Activated naive CD8-positive, alpha-beta T cell treated with anti-CD3 and anti-CD28 coated beads, Interleukin-2, amount 50 U/mL, for 24 hours (primary cell): ENCODE data around the gene CMSS1.
"Not testable (repeated sequence)": the region's sequence is repeated elsewhere in the genome, so short reads cannot be mapped to it uniquely, and the experiment has no call there.

ENCODE experiments used
- ATAC-seq: fragments of 150-1000 bp; cut with Tn5 transposase; one replicate; pipeline ENCODE4 v1.10.0; 2021
- DNase-seq: peaks from one replicate; pipeline ENCODE4 v3.0.0; 2021
- H3K27ac Mint-ChIP-seq: one replicate; pipeline ENCODE4 v1.8.0; 2021; ENCODE audit warnings: mild to moderate bottlenecking, mixed read lengths
- H3K27me3 Mint-ChIP-seq: one replicate; pipeline ENCODE4 v1.8.0; 2021; ENCODE audit warnings: mixed read lengths
- H3K36me3 Mint-ChIP-seq: one replicate; pipeline ENCODE4 v1.8.0; 2021; ENCODE audit warnings: low read depth, mixed read lengths
- H3K4me1 Mint-ChIP-seq: one replicate; pipeline ENCODE4 v1.8.0; 2021; ENCODE audit warnings: mixed read lengths
- H3K4me3 Mint-ChIP-seq: one replicate; pipeline ENCODE4 v1.8.0; 2021; ENCODE audit warnings: mild to moderate bottlenecking, moderate library complexity, mixed read lengths
- H3K9me3 Mint-ChIP-seq: one replicate; pipeline ENCODE4 v1.8.0; 2021; ENCODE audit warnings: mixed read lengths

Gene CMSS1

GRCh38 chr3:100213891-100214573, 396.4 kb downstream of the CMSS1 start:
- no peak overlapping the region for H3K4me3 Mint-ChIP-seq
- H3K27ac Mint-ChIP-seq: no peak overlapping the region
- peaks cover 4% of the 10 kb centered on the region for H3K27me3 Mint-ChIP-seq
- peaks cover 5% of the 10 kb centered on the region for H3K9me3 Mint-ChIP-seq
- H3K36me3 Mint-ChIP-seq: no peaks in the 10 kb centered on the region
- peaks cover 11% of the 10 kb centered on the region for H3K4me1 Mint-ChIP-seq
- DNase-seq (no peak), ATAC-seq (no peak)

- ATAC-seq (no peak), DNase-seq (no peak)
- H3K27me3 Mint-ChIP-seq: peaks cover 9% of the 10 kb centered on the region
- peaks cover 9% of the 10 kb centered on the region for H3K9me3 Mint-ChIP-seq
- H3K4me1 Mint-ChIP-seq: peaks cover 10% of the 10 kb centered on the region
- H3K36me3 Mint-ChIP-seq: no peaks in the 10 kb centered on the region
- no peak overlapping the region for H3K27ac Mint-ChIP-seq
- no peak overlapping the region for H3K4me3 Mint-ChIP-seq
Observed at GRCh38 chr3:100214574-100214964, 396.9 kb downstream of the CMSS1 start.

GRCh38 chr3:100216713-100217112, 399.1 kb downstream of the CMSS1 start:
- Mint-ChIP-seq H3K4me3 (no peak overlapping the region), H3K27ac (no peak overlapping the region), H3K9me3 (peaks cover 9% of the 10 kb centered on the region), H3K36me3 (no peaks in the 10 kb centered on the region), H3K27me3 (peaks cover 14% of the 10 kb centered on the region), H3K4me1 (no peaks in the 10 kb centered on the region)
- ATAC-seq: peak; percentile 20
- no peak for DNase-seq

- H3K27ac Mint-ChIP-seq: no peak overlapping the region
- ATAC-seq (no peak), DNase-seq (no peak)
- H3K4me3 Mint-ChIP-seq: no peak overlapping the region
- H3K36me3 Mint-ChIP-seq: no peaks in the 10 kb centered on the region
- no peaks in the 10 kb centered on the region for H3K4me1 Mint-ChIP-seq
- H3K9me3 Mint-ChIP-seq: peaks cover 9% of the 10 kb centered on the region
- peaks cover 14% of the 10 kb centered on the region for H3K27me3 Mint-ChIP-seq
Observed at GRCh38 chr3:100221159-100221558, 403.5 kb downstream of the CMSS1 start.

- no peak for DNase-seq
- ATAC-seq: no peak
- Mint-ChIP-seq H3K9me3 (no peaks in the 10 kb centered on the region), H3K27ac (no peak overlapping the region), H3K27me3 (peaks cover 4% of the 10 kb centered on the region), H3K4me3 (no peak overlapping the region), H3K36me3 (no peaks in the 10 kb centered on the region), H3K4me1 (no peaks in the 10 kb centered on the region)
Observed at GRCh38 chr3:100225193-100225592, 407.5 kb downstream of the CMSS1 start.

- H3K9me3 Mint-ChIP-seq: no peaks in the 10 kb centered on the region
- no peak for ATAC-seq
- no peak for DNase-seq
- no peak overlapping the region for H3K4me3 Mint-ChIP-seq
- peaks cover 1% of the 10 kb centered on the region for H3K27me3 Mint-ChIP-seq
- H3K27ac Mint-ChIP-seq: no peak overlapping the region
- no peaks in the 10 kb centered on the region for H3K36me3 Mint-ChIP-seq
- no peaks in the 10 kb centered on the region for H3K4me1 Mint-ChIP-seq
Observed at GRCh38 chr3:100225883-100226282, 408.2 kb downstream of the CMSS1 start.

- Mint-ChIP-seq H3K36me3 (no peaks in the 10 kb centered on the region), H3K9me3 (no peaks in the 10 kb centered on the region), H3K27me3 (no peaks in the 10 kb centered on the region), H3K4me3 (no peak overlapping the region), H3K4me1 (no peaks in the 10 kb centered on the region), H3K27ac (no peak overlapping the region)
- ATAC-seq: no peak
- DNase-seq: no peak
Observed at GRCh38 chr3:100226712-100227429, 409.2 kb downstream of the CMSS1 start.

- no peak overlapping the region for H3K27ac Mint-ChIP-seq
- ATAC-seq (no peak), DNase-seq (no peak)
- no peaks in the 10 kb centered on the region for H3K27me3 Mint-ChIP-seq
- no peak overlapping the region for H3K4me3 Mint-ChIP-seq
- H3K4me1 Mint-ChIP-seq: no peaks in the 10 kb centered on the region
- no peaks in the 10 kb centered on the region for H3K9me3 Mint-ChIP-seq
- no peaks in the 10 kb centered on the region for H3K36me3 Mint-ChIP-seq
Observed at GRCh38 chr3:100227511-100227921, 409.9 kb downstream of the CMSS1 start.

GRCh38 chr3:100228247-100228646, 410.6 kb downstream of the CMSS1 start:
- Mint-ChIP-seq H3K4me3 (no peak overlapping the region), H3K27me3 (no peaks in the 10 kb centered on the region), H3K27ac (no peak overlapping the region), H3K4me1 (no peaks in the 10 kb centered on the region), H3K36me3 (no peaks in the 10 kb centered on the region), H3K9me3 (no peaks in the 10 kb centered on the region)
- ATAC-seq: no peak
- DNase-seq: no peak

GRCh38 chr3:100229188-100229587, 411.5 kb downstream of the CMSS1 start:
- not testable (repeated sequence) for H3K36me3 Mint-ChIP-seq, H3K9me3 Mint-ChIP-seq, H3K4me1 Mint-ChIP-seq, DNase-seq, H3K27me3 Mint-ChIP-seq, H3K27ac Mint-ChIP-seq, ATAC-seq, H3K4me3 Mint-ChIP-seq

GRCh38 chr3:100230710-100231109, 413.0 kb downstream of the CMSS1 start:
- no peaks in the 10 kb centered on the region for H3K36me3 Mint-ChIP-seq
- ATAC-seq (no peak), DNase-seq (no peak)
- no peaks in the 10 kb centered on the region for H3K9me3 Mint-ChIP-seq
- H3K4me3 Mint-ChIP-seq: no peak overlapping the region
- no peak overlapping the region for H3K27ac Mint-ChIP-seq
- H3K27me3 Mint-ChIP-seq: no peaks in the 10 kb centered on the region
- H3K4me1 Mint-ChIP-seq: no peaks in the 10 kb centered on the region
